Activated naive CD4-positive, alpha-beta T cell treated with anti-CD3 and anti-CD28 coated beads, Interleukin-2, amount 50 U/mL, for 16 hours (primary cell): ENCODE data around the gene SPC25.
"Not testable (repeated sequence)": the region's sequence is repeated elsewhere in the genome, so short reads cannot be mapped to it uniquely, and the experiment has no call there.

Experiments used
- DNase-seq: peaks from one replicate; pipeline ENCODE4 v3.0.0-alpha.2; 2020

The SPC25 gene

GRCh38 chr2:168901003-168901402 is 10.8 kb upstream of the SPC25 start, which contains the start of gene G6PC2:
Gene G6PC2, plus strand, starts transcription at chr2:168901291. Its CDS starts 41 bp downstream, at chr2:168901332.
- no peak for DNase-seq

DNA sequence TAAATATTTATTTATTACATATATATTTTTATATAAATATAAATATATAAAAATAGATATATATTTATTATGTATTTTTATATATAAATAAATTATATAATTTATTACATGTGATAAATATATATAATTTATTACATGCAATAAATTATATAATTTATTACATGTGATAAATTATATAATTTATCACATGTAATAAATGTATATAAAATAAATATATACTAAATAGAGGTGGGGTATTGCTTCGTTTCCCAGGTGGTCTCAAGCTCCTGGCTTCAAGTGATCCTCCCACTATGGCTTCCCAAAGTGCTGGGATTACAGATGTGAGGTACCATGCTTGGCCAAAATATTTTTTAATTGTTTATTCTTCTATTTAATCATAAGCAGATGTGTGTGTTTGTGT is 7.2 kb upstream of the SPC25 start:
- no peak for DNase-seq

GRCh38 chr2:168896783-168897182 is 6.6 kb upstream of the SPC25 start:
- DNase-seq, result no peak

- DNase-seq, result no peak
Measured at GRCh38 chr2:168895771-168896170, 5.5 kb upstream of the SPC25 start.

DNA sequence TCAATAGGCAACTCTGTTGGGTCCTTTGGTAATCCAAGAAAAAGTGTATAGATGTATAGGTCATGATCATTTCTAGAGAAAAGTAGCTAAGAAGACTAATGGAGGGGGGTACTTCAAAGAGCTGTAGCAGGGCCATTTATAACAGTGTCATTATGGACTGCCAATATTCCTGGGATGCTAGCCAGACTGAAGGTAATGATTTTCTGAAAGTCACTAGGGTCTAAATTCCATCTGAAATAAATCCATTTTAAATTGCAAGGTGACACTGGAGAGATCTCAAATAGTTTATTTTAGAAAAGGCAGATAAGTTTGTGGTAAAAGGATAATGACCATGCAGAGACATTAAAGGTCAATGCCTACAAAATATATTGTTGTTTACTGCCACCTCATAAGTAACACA is 4.5 kb upstream of the SPC25 start:
- no peak for DNase-seq

GRCh38 chr2:168894101-168894500 is 3.9 kb upstream of the SPC25 start:
- DNase-seq, result no peak

DNA sequence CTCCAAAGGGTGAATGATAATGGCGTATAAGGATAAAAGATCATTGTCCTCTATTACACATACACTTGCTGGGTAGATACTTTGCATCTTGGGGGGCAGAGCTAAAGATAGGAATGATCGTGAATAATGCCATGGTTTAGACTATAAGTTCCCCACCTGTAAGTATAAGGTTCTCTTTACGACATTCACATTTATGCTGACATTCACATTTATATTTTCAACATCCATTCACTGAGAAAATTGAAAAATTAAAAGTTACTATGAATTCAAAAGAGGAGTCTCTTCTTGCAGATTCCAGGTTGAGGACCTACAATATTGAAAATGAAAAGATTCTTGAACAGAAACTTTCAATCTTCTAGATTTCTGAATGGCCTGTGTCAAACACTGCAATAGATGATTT is 2.1 kb upstream of the SPC25 start:
- DNase-seq, result no peak

- DNase-seq, result no peak
Measured at GRCh38 chr2:168889635-168890005, 610 bp downstream of the SPC25 start.

- DNase-seq, result no peak
Measured at GRCh38 chr2:168884975-168885374, 5.3 kb downstream of the SPC25 start.

DNA sequence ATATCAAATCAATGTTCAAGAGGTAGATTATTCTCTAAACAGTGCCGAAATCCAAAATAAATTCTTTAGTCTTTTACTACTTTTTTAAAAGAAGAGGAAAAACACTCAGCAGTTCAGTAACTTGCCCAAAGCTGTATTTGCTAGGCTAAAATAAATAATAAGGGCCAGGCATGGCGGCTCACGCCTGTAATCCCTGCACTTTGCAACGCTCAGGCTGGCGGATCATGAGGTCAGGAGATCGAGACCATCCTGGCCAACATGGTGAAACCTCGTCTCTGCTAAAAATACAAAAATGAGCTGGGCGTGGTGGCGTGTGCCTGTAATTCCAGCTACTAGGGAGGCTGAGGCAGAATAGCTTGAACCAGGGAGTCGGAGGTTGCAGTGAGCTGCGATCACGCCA is 8.1 kb downstream of the SPC25 start:
- DNase-seq, result not testable (repeated sequence)

- DNase-seq, result no peak
Measured at GRCh38 chr2:168874368-168875054, 15.7 kb downstream of the SPC25 start.

GRCh38 chr2:168870824-168871223 is 19.4 kb downstream of the SPC25 start:
- DNase-seq, result not testable (repeated sequence)

GRCh38 chr2:168870369-168870768 is 19.9 kb downstream of the SPC25 start:
- DNase-seq, result not testable (repeated sequence)

GRCh38 chr2:168867164-168867563 is 23.1 kb downstream of the SPC25 start:
- DNase-seq, result not testable (repeated sequence)

- DNase-seq, result no peak
Measured at GRCh38 chr2:168858146-168858545, 32.1 kb downstream of the SPC25 start.

- DNase-seq, result no peak
Measured at GRCh38 chr2:168855601-168856000, 34.6 kb downstream of the SPC25 start.

DNA sequence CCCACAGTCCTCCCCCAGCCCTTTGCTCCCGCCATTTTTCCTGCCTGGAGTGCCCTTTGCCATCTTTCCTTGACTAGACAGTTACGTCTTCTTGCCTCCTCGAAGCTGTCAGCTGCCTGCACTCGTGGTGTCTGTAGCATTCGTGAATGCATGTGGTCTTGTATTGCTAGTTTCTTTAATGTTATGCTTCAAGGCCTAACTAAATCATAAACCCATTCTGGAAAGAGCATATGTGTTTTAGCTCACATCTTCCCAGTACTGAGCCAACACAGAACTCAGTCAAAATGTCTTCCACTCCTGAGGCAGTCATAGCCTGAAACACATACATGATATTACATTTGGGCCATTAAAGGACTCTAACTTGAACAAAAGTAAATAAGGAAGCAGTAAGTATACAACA is 35.6 kb downstream of the SPC25 start:
- DNase-seq, result no peak

DNA sequence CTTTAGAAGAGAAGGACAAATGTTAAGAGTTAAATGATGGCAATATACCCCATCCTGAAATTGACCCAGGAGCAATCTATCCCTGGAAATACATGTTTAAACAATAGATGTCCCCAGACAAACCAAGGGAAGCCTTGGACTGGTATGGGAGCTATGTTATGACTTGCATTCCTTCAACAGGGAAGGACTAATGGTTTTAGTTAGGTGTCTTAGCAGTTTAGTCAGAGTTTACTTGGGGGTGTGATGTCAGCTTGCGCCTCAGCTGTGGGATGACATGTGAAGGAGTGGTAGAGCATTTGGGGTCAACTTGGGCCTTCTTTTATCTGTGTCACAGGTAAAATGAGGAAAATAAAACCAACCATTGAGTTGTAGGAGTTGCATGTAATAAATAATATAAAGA is 36.8 kb downstream of the SPC25 start:
- no peak for DNase-seq

GRCh38 chr2:168852481-168852880 is 37.7 kb downstream of the SPC25 start:
- no peak for DNase-seq

DNA sequence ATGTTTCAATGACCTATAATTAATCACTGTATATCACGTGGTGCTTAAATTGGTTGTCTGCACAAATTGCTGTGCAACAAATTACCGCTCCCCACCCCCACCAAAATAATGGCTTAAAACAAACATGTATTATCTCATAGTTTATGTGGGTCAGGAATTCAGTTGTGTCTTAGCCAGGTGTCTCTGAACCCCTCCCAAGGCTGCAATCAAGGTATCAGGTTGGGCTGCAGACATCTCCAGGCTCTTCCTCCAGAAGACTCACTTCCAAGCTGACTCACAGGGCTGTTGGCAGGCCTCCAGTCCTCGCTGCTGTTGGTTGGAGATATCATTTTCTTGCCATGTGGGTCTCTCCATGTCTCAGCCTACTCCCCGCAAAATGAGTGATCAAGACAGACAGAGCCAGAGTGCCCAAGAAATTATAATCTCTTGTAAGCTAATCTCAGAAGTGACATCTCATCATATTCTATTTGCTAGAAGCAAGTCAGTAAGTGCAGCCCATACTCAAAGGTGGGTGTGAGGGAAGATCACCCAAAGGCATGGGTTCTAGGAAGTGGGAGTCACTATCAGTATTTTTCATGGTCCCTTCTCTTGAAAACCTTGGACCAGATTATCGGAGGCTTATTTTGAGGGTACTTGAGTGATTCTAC is 38.4 kb downstream of the SPC25 start:
- no peak for DNase-seq

DNA sequence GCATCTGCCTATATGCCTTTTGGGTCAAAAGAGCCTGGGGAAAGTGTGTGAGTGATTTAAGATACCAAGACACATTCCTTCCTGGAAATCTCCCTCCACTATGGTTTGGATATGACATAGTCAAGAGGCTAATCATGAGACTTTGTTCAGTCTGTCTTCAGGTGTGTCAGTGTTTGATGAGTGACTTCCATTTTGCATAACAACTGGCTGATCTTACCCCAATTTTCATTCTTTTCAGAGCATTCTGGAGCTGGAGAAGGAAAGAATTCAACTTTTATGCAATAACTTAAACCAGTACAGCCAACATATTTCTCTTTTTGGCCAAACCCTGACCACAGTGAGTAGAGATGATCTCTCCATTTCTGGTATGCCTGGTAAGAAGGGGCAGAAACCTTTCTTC is 39.4 kb downstream of the SPC25 start:
- no peak for DNase-seq

DNA sequence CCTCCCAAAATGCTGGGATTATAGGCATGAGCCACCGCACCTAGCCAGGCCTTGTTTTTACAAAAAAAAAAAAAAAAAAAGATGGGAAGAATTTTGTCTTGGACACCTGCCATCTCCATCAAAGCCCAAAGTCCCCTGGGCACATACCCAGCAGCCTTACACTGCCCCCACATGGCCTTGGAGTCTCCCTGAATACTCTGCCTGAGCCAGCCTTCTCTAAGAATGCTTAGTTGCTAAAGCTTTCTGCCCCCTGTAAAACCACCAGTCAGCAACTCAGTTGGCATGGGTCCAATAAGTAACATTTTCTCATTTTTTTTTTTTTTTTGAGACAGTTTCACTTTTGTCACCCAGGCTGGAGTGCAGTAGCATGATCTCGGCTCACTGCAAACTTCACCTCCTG is 40.6 kb downstream of the SPC25 start:
- DNase-seq, result no peak

DNA sequence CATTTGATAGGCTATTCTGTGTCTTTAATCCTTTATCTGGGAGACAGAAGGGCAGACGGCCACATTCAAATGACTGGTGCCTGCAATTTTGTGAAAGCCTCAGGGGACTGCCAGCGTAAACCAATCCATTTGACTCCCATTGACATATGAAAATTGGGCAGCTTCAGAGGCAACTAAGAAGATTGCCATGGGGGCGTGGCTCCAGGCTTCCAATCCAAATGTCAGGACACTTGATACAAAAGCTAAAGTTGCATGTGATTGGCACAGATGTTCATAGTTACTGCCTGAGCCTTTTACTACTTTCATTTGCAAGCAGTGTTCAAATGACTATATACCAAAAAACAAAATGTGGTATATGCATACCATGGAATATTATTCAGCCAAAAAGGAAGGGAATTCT is 42.0 kb downstream of the SPC25 start:
- no peak for DNase-seq

DNA sequence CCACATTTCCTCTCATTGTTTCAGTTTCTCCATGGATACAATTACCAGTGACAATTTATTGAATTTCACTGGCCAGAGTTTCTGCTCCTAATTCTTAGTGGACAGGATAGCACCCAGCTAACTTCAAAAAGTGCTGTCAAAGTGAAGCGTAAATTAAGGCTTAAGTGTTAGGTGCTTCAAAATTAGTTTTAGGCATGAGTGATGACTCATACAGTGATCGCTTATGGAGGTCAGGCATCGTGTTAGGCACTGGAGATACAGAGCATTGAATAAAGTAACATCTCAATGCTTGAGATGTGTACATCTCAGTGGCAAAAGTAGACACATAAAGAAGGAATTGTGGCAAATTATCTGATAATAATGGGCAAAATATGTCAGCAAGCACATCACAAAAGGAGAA is 47.0 kb downstream of the SPC25 start:
- no peak for DNase-seq

DNA sequence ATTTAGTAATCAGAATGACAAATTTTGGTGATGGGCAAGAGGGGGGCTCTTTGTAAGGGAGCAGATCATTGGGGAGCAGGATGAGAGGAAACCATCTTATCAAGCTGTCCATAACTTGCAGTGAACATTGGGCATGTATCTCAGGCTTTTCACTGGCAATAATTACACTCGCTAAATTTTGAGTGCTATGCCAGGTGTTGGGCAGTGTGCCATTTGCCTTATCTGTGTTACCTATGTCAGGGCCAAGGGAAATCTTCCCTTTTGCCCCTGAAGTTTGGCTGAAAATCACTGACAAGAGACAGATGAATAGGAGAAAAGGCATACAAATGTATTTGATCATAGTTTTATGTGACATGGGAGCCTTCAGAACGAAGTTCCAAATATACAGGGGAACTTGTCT is 48.8 kb downstream of the SPC25 start:
- no peak for DNase-seq
